HG03097 (cell line): Measurements from ENCODE around the gene TALDO1.
"Not testable (repeated sequence)": the region's sequence is repeated elsewhere in the genome, so short reads cannot be mapped to it uniquely, and the experiment has no call there.

Experiments used
- ATAC-seq: cut with Tn5 transposase; IDR thresholded peaks from one replicate; pipeline ENCODE4 v1.9.1; 2021; ENCODE audit not compliant: unreplicated experiment, low FRiP score

The TALDO1 gene

GRCh38 chr11:733072-733471 lies 14.2 kb upstream of the TALDO1 start:
- no peak for ATAC-seq

- ATAC-seq, result not testable (repeated sequence)
Observed at GRCh38 chr11:734541-734940, 12.7 kb upstream of the TALDO1 start.

- ATAC-seq, result no peak
Observed at GRCh38 chr11:737366-737765, 9.9 kb upstream of the TALDO1 start.

- ATAC-seq, result not testable (repeated sequence)
Observed at GRCh38 chr11:737899-738298, 9.4 kb upstream of the TALDO1 start.

GRCh38 chr11:742156-742546 lies 5.1 kb upstream of the TALDO1 start:
- no peak for ATAC-seq

GRCh38 chr11:742571-743201 lies 4.6 kb upstream of the TALDO1 start:
- no peak for ATAC-seq

GRCh38 chr11:745428-745827 lies 1.8 kb upstream of the TALDO1 start:
- no peak for ATAC-seq

GRCh38 chr11:746289-747157 lies 741 bp upstream of the TALDO1 start:
- no peak for ATAC-seq

GRCh38 chr11:748007-748359 lies 719 bp downstream of the TALDO1 start:
- no peak for ATAC-seq

GRCh38 chr11:749731-750130 lies 2.5 kb downstream of the TALDO1 start:
- no peak for ATAC-seq

GRCh38 chr11:760236-760635 lies 13.0 kb downstream of the TALDO1 start:
- no peak for ATAC-seq

GRCh38 chr11:761526-762108 lies 14.4 kb downstream of the TALDO1 start:
- ATAC-seq, result no peak

- ATAC-seq, result no peak
Observed at GRCh38 chr11:762421-763072, 15.3 kb downstream of the TALDO1 start.

- no peak for ATAC-seq
Observed at GRCh38 chr11:763073-763463, 15.8 kb downstream of the TALDO1 start.

- no peak for ATAC-seq
Observed at GRCh38 chr11:763549-764321, 16.5 kb downstream of the TALDO1 start.

- no peak for ATAC-seq
Observed at GRCh38 chr11:764322-765024, 17.2 kb downstream of the TALDO1 start.

- no peak for ATAC-seq
Observed at GRCh38 chr11:765025-765801, 17.9 kb downstream of the TALDO1 start.

GRCh38 chr11:765802-766091 lies 18.5 kb downstream of the TALDO1 start:
- no peak for ATAC-seq

- ATAC-seq, result no peak
Observed at GRCh38 chr11:766106-766935, 19.1 kb downstream of the TALDO1 start.
